Activated naive CD4-positive, alpha-beta T cell treated with anti-CD3 and anti-CD28 coated beads, Interleukin-2, amount 50 U/mL, for 72 hours (primary cell): ENCODE data around the gene SMARCA2. TPM values are rescaled to one million over a fixed set of nuclear protein-coding genes. Genes with fewer than 3 reads are reported as not detected.

Experiments used
- ATAC-seq, 2 donors: fragments of 150-1000 bp; cut with Tn5 transposase; 2 replicates each; pipeline ENCODE4 v1.10.0; 2021; ENCODE audit warnings: mild to moderate bottlenecking in 2 of 2, moderate library complexity in 2 of 2
- DNase-seq, 2 donors: peaks; one replicate each; pipeline ENCODE4 v3.0.0; 2021 to 2022; ENCODE audit warnings: low spot score in 2 of 2
- H3K27ac Mint-ChIP-seq, 2 donors: one replicate each; pipeline ENCODE4 v1.8.0; 2022; ENCODE audit warnings: mild to moderate bottlenecking in 2 of 2, mixed read lengths in 2 of 2
- H3K36me3 Mint-ChIP-seq, 2 donors: one replicate each; pipeline ENCODE4 v1.8.0; 2022; ENCODE audit warnings: mixed read lengths in 2 of 2
- H3K9me3 Mint-ChIP-seq, 2 donors: one replicate each; pipeline ENCODE4 v1.8.0; 2022; ENCODE audit warnings: mixed read lengths in 2 of 2
- total RNA-seq, 2 donors: library from RNA; stranded (reverse); gene quantifications; one replicate each; pipeline ENCODE4 v1.2.3, GENCODE V29; 2022

Gene SMARCA2
- total RNA-seq, 2 donors from 2014 or later, result 103 to 137 TPM

GRCh38 chr9:2024888-2025782, 10.0 kb downstream of the SMARCA2 start:
- DNase-seq (no peak), ATAC-seq (no peak)
- Mint-ChIP-seq H3K36me3 (peaks cover 5 to 55% of the 10 kb centered on the region in 2 donors), H3K27ac (peak overlapping the region in 1 of 2 donors; percentile 11), H3K9me3 (no peaks in the 10 kb centered on the region)

- H3K36me3 Mint-ChIP-seq, result peaks cover 5 to 57% of the 10 kb centered on the region in 2 donors
- DNase-seq (no peak), ATAC-seq (no peak)
- H3K9me3 Mint-ChIP-seq, result no peaks in the 10 kb centered on the region
- peak overlapping the region in 1 of 2 donors; percentile 38 for H3K27ac Mint-ChIP-seq
Measured at GRCh38 chr9:2026220-2026997, 11.3 kb downstream of the SMARCA2 start.

- no peak for ATAC-seq
- peaks cover 5 to 57% of the 10 kb centered on the region in 2 donors for H3K36me3 Mint-ChIP-seq
- no peak for DNase-seq
- peak overlapping the region in 1 of 2 donors; percentile 12 for H3K27ac Mint-ChIP-seq
- no peaks in the 10 kb centered on the region for H3K9me3 Mint-ChIP-seq
Measured at GRCh38 chr9:2027543-2028160, 12.5 kb downstream of the SMARCA2 start.

- Mint-ChIP-seq H3K9me3 (no peaks in the 10 kb centered on the region), H3K27ac (no peak overlapping the region), H3K36me3 (peaks cover 10 to 67% of the 10 kb centered on the region in 2 donors)
- peak in 1 of 2 donors; percentile 9 for ATAC-seq
- no peak for DNase-seq
Measured at GRCh38 chr9:2028888-2029287, 13.7 kb downstream of the SMARCA2 start.

GRCh38 chr9:2029666-2030170, 14.6 kb downstream of the SMARCA2 start:
- ATAC-seq (no peak), DNase-seq (no peak)
- Mint-ChIP-seq H3K27ac (peak overlapping the region in 1 of 2 donors; percentile 33), H3K36me3 (peaks cover 5 to 67% of the 10 kb centered on the region in 2 donors), H3K9me3 (no peaks in the 10 kb centered on the region)

- Mint-ChIP-seq H3K9me3 (no peaks in the 10 kb centered on the region), H3K27ac (peak overlapping the region; percentile 19 to 75), H3K36me3 (peaks cover 5 to 66% of the 10 kb centered on the region in 2 donors)
- no peak for DNase-seq
- ATAC-seq, result peak in 1 of 2 donors; percentile 27
Measured at GRCh38 chr9:2032234-2032633, 17.1 kb downstream of the SMARCA2 start.

- DNase-seq (no peak), ATAC-seq (no peak)
- H3K27ac Mint-ChIP-seq, result no peak overlapping the region
- peaks cover 27 to 66% of the 10 kb centered on the region in 2 donors for H3K36me3 Mint-ChIP-seq
- H3K9me3 Mint-ChIP-seq, result no peaks in the 10 kb centered on the region
Measured at GRCh38 chr9:2036844-2037243, 21.7 kb downstream of the SMARCA2 start.

GRCh38 chr9:2039294-2040180, 24.4 kb downstream of the SMARCA2 start:
- peaks cover 22 to 65% of the 10 kb centered on the region in 2 donors for H3K36me3 Mint-ChIP-seq
- ATAC-seq (no peak), DNase-seq (no peak)
- H3K9me3 Mint-ChIP-seq, result no peaks in the 10 kb centered on the region
- no peak overlapping the region for H3K27ac Mint-ChIP-seq

GRCh38 chr9:2040828-2041227, 25.7 kb downstream of the SMARCA2 start:
- Mint-ChIP-seq H3K36me3 (peaks cover 22 to 67% of the 10 kb centered on the region in 2 donors), H3K9me3 (no peaks in the 10 kb centered on the region), H3K27ac (peak overlapping the region in 1 of 2 donors; percentile 71)
- DNase-seq (no peak), ATAC-seq (no peak)

- H3K36me3 Mint-ChIP-seq, result peaks cover 22 to 62% of the 10 kb centered on the region in 2 donors
Measured at GRCh38 chr9:2041736-2042135, 26.6 kb downstream of the SMARCA2 start.

GRCh38 chr9:2043243-2043642, 28.1 kb downstream of the SMARCA2 start:
- Mint-ChIP-seq H3K36me3 (peaks cover 22 to 57% of the 10 kb centered on the region in 2 donors), H3K9me3 (no peaks in the 10 kb centered on the region), H3K27ac (peak overlapping the region in 1 of 2 donors; percentile 79)
- peak in 1 of 2 donors; percentile 36 for ATAC-seq
- no peak for DNase-seq

More at GRCh38 chr9:2041736-2042135, 26.6 kb downstream of the SMARCA2 start:
- Mint-ChIP-seq H3K9me3 (no peaks in the 10 kb centered on the region), H3K27ac (peak overlapping the region in 1 of 2 donors; percentile 71)
- ATAC-seq (no peak), DNase-seq (no peak)

GRCh38 chr9:2043881-2044462, 28.8 kb downstream of the SMARCA2 start:
- peaks cover 22 to 57% of the 10 kb centered on the region in 2 donors for H3K36me3 Mint-ChIP-seq
- ATAC-seq (no peak), DNase-seq (no peak)
- H3K27ac Mint-ChIP-seq, result no peak overlapping the region
- no peaks in the 10 kb centered on the region for H3K9me3 Mint-ChIP-seq

- Mint-ChIP-seq H3K36me3 (peaks cover 0 to 33% of the 10 kb centered on the region in 2 donors), H3K27ac (no peak overlapping the region), H3K9me3 (no peaks in the 10 kb centered on the region)
- ATAC-seq (no peak), DNase-seq (no peak)
Measured at GRCh38 chr9:2047144-2047671, 32.1 kb downstream of the SMARCA2 start.

GRCh38 chr9:2047916-2048315, 32.8 kb downstream of the SMARCA2 start:
- Mint-ChIP-seq H3K36me3 (peaks cover 0 to 28% of the 10 kb centered on the region in 2 donors), H3K9me3 (no peaks in the 10 kb centered on the region), H3K27ac (no peak overlapping the region)
- DNase-seq (no peak), ATAC-seq (no peak)

- Mint-ChIP-seq H3K9me3 (no peaks in the 10 kb centered on the region), H3K27ac (peak overlapping the region; percentile 5 to 15), H3K36me3 (peaks cover 0 to 12% of the 10 kb centered on the region in 2 donors)
- DNase-seq (no peak), ATAC-seq (no peak)
Measured at GRCh38 chr9:2050236-2050635, 35.1 kb downstream of the SMARCA2 start.
